ENCODE measurements around the gene MCRIP1.

MCRIP1 gene

GRCh38 chr17:81860756-81861568, 27.9 kb upstream of the MCRIP1 start:
- peak; percentile 98 for DNase-seq (ENCODE audit: low read depth)

GRCh38 chr17:81859906-81860755, 27.0 kb upstream of the MCRIP1 start, which contains the start of gene P4HB:
P4HB (minus strand) TSS chr17:81860535; CDS start chr17:81860471, 64 bp downstream.
- no peak for DNase-seq (ENCODE audit: low read depth)

- no peak for DNase-seq (ENCODE audit: low read depth)
Observed at GRCh38 chr17:81858967-81859905, 26.1 kb upstream of the MCRIP1 start.

- DNase-seq (ENCODE audit: low read depth): no peak
Observed at GRCh38 chr17:81858170-81858966, 25.3 kb upstream of the MCRIP1 start.

GRCh38 chr17:81854974-81855774, 22.1 kb upstream of the MCRIP1 start:
- no peak for DNase-seq (ENCODE audit: low read depth)

GRCh38 chr17:81852237-81852636, 19.1 kb upstream of the MCRIP1 start:
- DNase-seq (ENCODE audit: low read depth): no peak

- DNase-seq (ENCODE audit: low read depth): no peak
Observed at GRCh38 chr17:81851423-81851822, 18.3 kb upstream of the MCRIP1 start.

GRCh38 chr17:81849457-81849856, 16.4 kb upstream of the MCRIP1 start:
- DNase-seq (ENCODE audit: low read depth): no peak

- no peak for DNase-seq (ENCODE audit: low read depth)
Observed at GRCh38 chr17:81846743-81847689, 13.9 kb upstream of the MCRIP1 start.

GRCh38 chr17:81845881-81846742, 13.0 kb upstream of the MCRIP1 start:
- no peak for DNase-seq (ENCODE audit: low read depth)

- no peak for DNase-seq (ENCODE audit: low read depth)
Observed at GRCh38 chr17:81845361-81845760, 12.3 kb upstream of the MCRIP1 start.

- DNase-seq (ENCODE audit: low read depth): no peak
Observed at GRCh38 chr17:81844887-81845286, 11.8 kb upstream of the MCRIP1 start.

- no peak for DNase-seq (ENCODE audit: low read depth)
Observed at GRCh38 chr17:81844327-81844851, 11.3 kb upstream of the MCRIP1 start.

GRCh38 chr17:81843713-81844326, 10.7 kb upstream of the MCRIP1 start:
- no peak for DNase-seq (ENCODE audit: low read depth)

- DNase-seq (ENCODE audit: low read depth): no peak
Observed at GRCh38 chr17:81842725-81843504, 9.8 kb upstream of the MCRIP1 start.

GRCh38 chr17:81842378-81842724, 9.3 kb upstream of the MCRIP1 start:
- no peak for DNase-seq (ENCODE audit: low read depth)

- no peak for DNase-seq (ENCODE audit: low read depth)
Observed at GRCh38 chr17:81841866-81842265, 8.8 kb upstream of the MCRIP1 start.
